ENCODE data around the gene ZNF648. TPM values are rescaled to one million over a fixed set of nuclear protein-coding genes. Genes with fewer than 3 reads are reported as not detected.
"Not testable (repeated sequence)": the region's sequence is repeated elsewhere in the genome, so short reads cannot be mapped to it uniquely, and the experiment has no call there.

ZNF648 gene
- total RNA-seq, 1 donor from 2014 or later, result not detected

- H3K27me3 Mint-ChIP-seq, result peaks cover 21% of the 10 kb centered on the region
- H3K36me3 Mint-ChIP-seq (ENCODE audit: low read depth), result no peaks in the 10 kb centered on the region
- TF ChIP-seq CTCF (IDR thresholded peaks at IDR 0.05), result no peak
- ATAC-seq (ENCODE audit: low read depth) (no peak), DNase-seq (no peak)
- H3K27ac Mint-ChIP-seq, result no peak overlapping the region
- no peak overlapping the region for H3K4me3 Mint-ChIP-seq
- H3K4me1 Mint-ChIP-seq, result no peaks in the 10 kb centered on the region
- POLR2A ChIA-PET, result no interaction called here
- peaks cover 4% of the 10 kb centered on the region for H3K9me3 Mint-ChIP-seq
- intact Hi-C loops (cut with micrococcal nuclease), result no loop called here
- CTCF ChIA-PET, result no interaction called here
Measured at GRCh38 chr1:182101415-182102042, 40.0 kb upstream of the ZNF648 start.

- Mint-ChIP-seq H3K4me3 (no peak overlapping the region), H3K27ac (no peak overlapping the region), H3K4me1 (no peaks in the 10 kb centered on the region), H3K9me3 (peaks cover 4% of the 10 kb centered on the region), H3K36me3 (ENCODE audit: low read depth) (no peaks in the 10 kb centered on the region), H3K27me3 (peaks cover 19% of the 10 kb centered on the region)
- CTCF ChIA-PET, result no interaction called here
- POLR2A ChIA-PET, result no interaction called here
- TF ChIP-seq CTCF (IDR thresholded peaks at IDR 0.05), result no peak
- intact Hi-C loops (cut with micrococcal nuclease), result no loop called here
- ATAC-seq (ENCODE audit: low read depth) (no peak), DNase-seq (no peak)
Measured at GRCh38 chr1:182098301-182098700, 36.8 kb upstream of the ZNF648 start.

GRCh38 chr1:182095946-182096345, 34.4 kb upstream of the ZNF648 start:
- CTCF ChIA-PET, result no interaction called here

GRCh38 chr1:182094514-182095005, 33.0 kb upstream of the ZNF648 start:
- CTCF ChIA-PET, result interaction anchor here (0.7 to 1.5 kb wide), 2 partner anchors 14 to 94 kb away, joined by 3 read pairs; no protein-coding TSS in a partner anchor
- H3K4me3 Mint-ChIP-seq; POLR2A ChIA-PET; H3K27me3 Mint-ChIP-seq; H3K4me1 Mint-ChIP-seq; H3K27ac Mint-ChIP-seq; intact Hi-C loops (cut with micrococcal nuclease); H3K36me3 Mint-ChIP-seq (ENCODE audit: low read depth); ATAC-seq (ENCODE audit: low read depth); H3K9me3 Mint-ChIP-seq; DNase-seq: not testable (repeated sequence)

More at GRCh38 chr1:182095946-182096345, 34.4 kb upstream of the ZNF648 start:
- POLR2A ChIA-PET, result no interaction called here
- Mint-ChIP-seq H3K9me3 (peaks cover 4% of the 10 kb centered on the region), H3K4me1 (no peaks in the 10 kb centered on the region), H3K36me3 (ENCODE audit: low read depth) (no peaks in the 10 kb centered on the region), H3K4me3 (no peak overlapping the region), H3K27ac (no peak overlapping the region), H3K27me3 (peaks cover 9% of the 10 kb centered on the region)
- intact Hi-C loops (cut with micrococcal nuclease), result no loop called here
- DNase-seq (no peak), ATAC-seq (ENCODE audit: low read depth) (no peak)
- TF ChIP-seq CTCF (IDR thresholded peaks at IDR 0.05), result no peak

- Mint-ChIP-seq H3K27ac (no peak overlapping the region), H3K4me3 (no peak overlapping the region), H3K4me1 (no peaks in the 10 kb centered on the region), H3K27me3 (peaks cover 3% of the 10 kb centered on the region), H3K9me3 (no peaks in the 10 kb centered on the region), H3K36me3 (ENCODE audit: low read depth) (no peaks in the 10 kb centered on the region)
- TF ChIP-seq CTCF (IDR thresholded peaks at IDR 0.05), result no peak
- no peak for ATAC-seq (ENCODE audit: low read depth)
- CTCF ChIA-PET, result no interaction called here
- POLR2A ChIA-PET, result no interaction called here
- intact Hi-C loops (cut with micrococcal nuclease), result no loop called here
- DNase-seq, result no peak
Measured at GRCh38 chr1:182093781-182094180, 32.3 kb upstream of the ZNF648 start.

Measured in activated B cell treated with CpG ODN at 0.5 μM for 24 hours (primary cell).